ENCODE data around the gene CDSN.

DNA sequence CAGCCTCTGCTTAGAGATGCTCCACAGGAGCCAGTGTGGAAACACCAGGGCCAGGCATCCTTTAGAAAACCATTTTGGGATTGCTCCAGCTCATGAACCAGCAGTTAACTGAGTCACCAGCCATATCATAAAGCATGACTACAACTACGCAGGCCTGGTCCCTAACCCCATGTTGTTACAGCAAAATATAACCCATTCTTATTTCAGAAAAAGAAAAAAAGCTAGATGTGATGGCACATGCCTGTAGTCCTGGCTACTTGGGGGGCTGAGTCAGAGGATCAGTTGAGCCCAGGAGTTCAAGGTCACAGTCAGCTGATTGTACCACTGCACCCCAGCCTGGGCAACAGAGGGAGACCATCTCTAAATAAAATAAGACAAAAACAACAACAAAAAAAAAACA is 44.7 kb downstream of the CDSN start:
- TF ChIP-seq, protein P1, sequence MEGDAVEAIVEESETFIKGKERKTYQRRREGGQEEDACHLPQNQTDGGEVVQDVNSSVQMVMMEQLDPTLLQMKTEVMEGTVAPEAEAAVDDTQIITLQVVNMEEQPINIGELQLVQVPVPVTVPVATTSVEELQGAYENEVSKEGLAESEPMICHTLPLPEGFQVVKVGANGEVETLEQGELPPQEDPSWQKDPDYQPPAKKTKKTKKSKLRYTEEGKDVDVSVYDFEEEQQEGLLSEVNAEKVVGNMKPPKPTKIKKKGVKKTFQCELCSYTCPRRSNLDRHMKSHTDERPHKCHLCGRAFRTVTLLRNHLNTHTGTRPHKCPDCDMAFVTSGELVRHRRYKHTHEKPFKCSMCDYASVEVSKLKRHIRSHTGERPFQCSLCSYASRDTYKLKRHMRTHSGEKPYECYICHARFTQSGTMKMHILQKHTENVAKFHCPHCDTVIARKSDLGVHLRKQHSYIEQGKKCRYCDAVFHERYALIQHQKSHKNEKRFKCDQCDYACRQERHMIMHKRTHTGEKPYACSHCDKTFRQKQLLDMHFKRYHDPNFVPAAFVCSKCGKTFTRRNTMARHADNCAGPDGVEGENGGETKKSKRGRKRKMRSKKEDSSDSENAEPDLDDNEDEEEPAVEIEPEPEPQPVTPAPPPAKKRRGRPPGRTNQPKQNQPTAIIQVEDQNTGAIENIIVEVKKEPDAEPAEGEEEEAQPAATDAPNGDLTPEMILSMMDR (IDR thresholded peaks at IDR 0.05) = no peak
- TF ChIP-seq POLR2A (IDR thresholded peaks at IDR 0.05) = no peak

All from thyroid gland (tissue), 4 donors.